BJ (cell line): Measurements from ENCODE around the gene CCDC88C. TPM values are rescaled to one million over a fixed set of nuclear protein-coding genes. Genes with fewer than 3 reads are reported as not detected.

Experiments used
- CTCF ChIA-PET: fragments of 350-600 bp; formaldehyde crosslinking; extraction: SDS; loops from one replicate; lab custom pipeline; 2021; ENCODE audit warnings: antibody characterized with exemption, inconsistent platforms; lab: Yijun Ruan, JAX
- POLR2A ChIA-PET: fragments of 300-600 bp; sonication (Branson Sonifier 250); formaldehyde crosslinking; extraction: SDS; loops from one replicate; lab custom pipeline; 2021; ENCODE audit warnings: antibody characterized with exemption; lab: Charles Lee
- DNase-seq: peaks from one replicate; pipeline ENCODE4 v3.0.0-alpha.2; 2011; ENCODE audit warnings: low read depth
- H3K27me3 ChIP-seq: 2 replicates; pipeline ENCODE4 v1.6.0; 2011; ENCODE audit warnings: low read length; ENCODE audit not compliant: control insufficient read depth, insufficient read depth
- H3K36me3 ChIP-seq: 2 replicates; pipeline ENCODE4 v1.5.1; 2011; ENCODE audit warnings: low read length; ENCODE audit not compliant: control insufficient read depth, insufficient read depth
- H3K4me3 ChIP-seq: 2 replicates; pipeline ENCODE4 v1.5.1; 2011; ENCODE audit warnings: low read depth, mild to moderate bottlenecking, control low read depth, low read length
- CTCF ChIP-seq: IDR thresholded peaks from 2 replicates; pipeline ENCODE4 v1.5.1; 2011; ENCODE audit warnings: low read depth, mild to moderate bottlenecking, control low read depth, inconsistent platforms, low read length, moderate library complexity; ENCODE audit not compliant: insufficient read depth
- polyA plus RNA-seq: library from polyadenylated mRNA; depleted of rRNA; stranded (reverse); fragments of >200 nt; gene quantifications from 2 replicates; pipeline ENCODE4 v1.2.3, GENCODE V29; 2011

The CCDC88C gene
- polyA plus RNA-seq, 1 experiment: not detected

DNA sequence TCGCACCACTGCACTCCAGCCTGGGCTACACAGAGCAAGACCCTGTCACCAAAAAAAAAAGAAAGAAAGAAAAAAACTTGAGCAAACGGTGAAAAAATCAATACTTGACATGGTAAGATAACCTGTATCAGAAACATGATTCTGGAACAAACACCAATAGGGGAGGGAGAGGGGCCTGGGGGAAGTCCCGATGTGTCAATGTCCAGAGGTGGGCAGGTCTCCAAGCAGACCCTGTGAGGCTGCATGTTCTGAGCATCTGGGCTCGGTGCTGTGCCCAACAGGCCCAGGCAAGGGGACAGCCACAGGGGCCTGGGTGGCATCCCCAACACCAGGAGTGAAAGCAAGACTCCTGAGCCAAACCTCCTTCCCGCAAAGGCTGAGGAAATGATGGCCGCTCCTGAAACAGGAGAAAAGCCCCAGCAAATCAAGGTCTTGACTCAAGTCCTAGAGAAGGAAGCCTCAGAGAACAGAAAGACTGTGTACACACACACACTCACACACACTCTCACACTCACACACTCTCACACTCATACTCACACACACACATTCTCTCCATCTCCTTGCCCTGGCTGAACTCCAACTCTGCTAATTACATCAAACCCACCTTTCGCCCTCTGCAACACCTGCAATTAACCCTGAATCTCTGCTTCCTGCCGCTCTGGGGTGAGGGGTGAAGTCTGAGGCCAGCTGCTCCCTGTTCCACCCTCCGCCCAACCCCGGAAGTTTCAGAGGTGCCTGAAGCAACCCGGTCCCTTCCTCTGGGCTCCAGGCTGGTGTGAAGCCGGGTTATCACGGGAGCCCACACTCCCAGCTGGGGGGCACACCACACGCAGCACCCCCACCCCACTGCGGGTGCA lies 20.4 kb downstream of the CCDC88C start:
- TF ChIP-seq CTCF: no peak
- peaks cover 10% of the 10 kb centered on the region for H3K27me3 ChIP-seq
- no peaks in the 10 kb centered on the region for H3K36me3 ChIP-seq
- POLR2A ChIA-PET: no interaction called here
- DNase-seq: no peak
- H3K4me3 ChIP-seq: no peak overlapping the region
- CTCF ChIA-PET: interaction anchor here (1.0 kb wide), 1 partner anchor 10 kb away, joined by 4 read pairs; no protein-coding TSS in a partner anchor

- Histone ChIP-seq H3K4me3 (no peak overlapping the region), H3K36me3 (no peaks in the 10 kb centered on the region), H3K27me3 (peaks cover 10% of the 10 kb centered on the region)
- no peak for DNase-seq
- ChIA-PET CTCF (interaction anchor here (1.5 kb wide), 1 partner anchor 22 kb away, joined by 4 read pairs; the partner anchor contains the start of gene CCDC88C), POLR2A (no interaction called here)
- TF ChIP-seq CTCF: no peak
Observed at GRCh38 chr14:91396013-91396660, 21.5 kb downstream of the CCDC88C start.

DNA sequence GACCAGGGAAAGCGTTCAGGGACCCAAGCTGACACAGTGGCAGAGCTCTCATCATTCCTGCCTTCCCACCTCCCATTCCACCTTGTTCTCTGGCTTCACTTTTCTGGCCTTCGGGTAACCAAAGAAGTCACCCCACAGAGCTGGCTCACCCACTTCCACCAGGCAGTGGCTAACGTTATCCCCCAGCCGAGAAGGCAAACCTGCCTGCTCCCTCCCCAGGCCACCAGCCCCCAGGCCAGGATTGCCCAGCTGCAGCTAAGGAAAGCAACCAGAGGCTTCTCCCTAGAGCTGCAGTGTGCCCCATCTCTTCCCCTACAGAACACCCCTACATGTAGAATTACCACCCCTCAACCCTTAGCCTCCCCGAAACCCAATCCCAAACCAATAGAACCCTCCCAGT lies 22.2 kb downstream of the CCDC88C start:
- peaks cover 10% of the 10 kb centered on the region for H3K27me3 ChIP-seq
- no peak for TF ChIP-seq CTCF
- ChIA-PET CTCF (interaction anchor here (1.5 kb wide), 1 partner anchor 23 kb away, joined by 4 read pairs; the partner anchor contains the start of gene CCDC88C), POLR2A (no interaction called here)
- no peak overlapping the region for H3K4me3 ChIP-seq
- no peak for DNase-seq
- H3K36me3 ChIP-seq: no peaks in the 10 kb centered on the region

GRCh38 chr14:91394105-91395081 lies 23.2 kb downstream of the CCDC88C start:
- DNase-seq: no peak
- Histone ChIP-seq H3K36me3 (no peaks in the 10 kb centered on the region), H3K27me3 (peaks cover 7% of the 10 kb centered on the region; the same call in 1 of the 2 replicates), H3K4me3 (no peak overlapping the region)
- ChIA-PET CTCF (interaction anchor here (1.1 kb wide), 1 partner anchor 71 kb away, joined by 3 read pairs; no protein-coding TSS in a partner anchor), POLR2A (no interaction called here)
- no peak for TF ChIP-seq CTCF
